NCI-H526 treated with DMSO at 0.1 percent for 48 hours (cell line): ENCODE results near the gene RFPL2.

Experiments
- DNase-seq: peaks from one replicate; lab custom pipeline; 2025; lab: John Stamatoyannopoulos, UW

The RFPL2 gene

DNA sequence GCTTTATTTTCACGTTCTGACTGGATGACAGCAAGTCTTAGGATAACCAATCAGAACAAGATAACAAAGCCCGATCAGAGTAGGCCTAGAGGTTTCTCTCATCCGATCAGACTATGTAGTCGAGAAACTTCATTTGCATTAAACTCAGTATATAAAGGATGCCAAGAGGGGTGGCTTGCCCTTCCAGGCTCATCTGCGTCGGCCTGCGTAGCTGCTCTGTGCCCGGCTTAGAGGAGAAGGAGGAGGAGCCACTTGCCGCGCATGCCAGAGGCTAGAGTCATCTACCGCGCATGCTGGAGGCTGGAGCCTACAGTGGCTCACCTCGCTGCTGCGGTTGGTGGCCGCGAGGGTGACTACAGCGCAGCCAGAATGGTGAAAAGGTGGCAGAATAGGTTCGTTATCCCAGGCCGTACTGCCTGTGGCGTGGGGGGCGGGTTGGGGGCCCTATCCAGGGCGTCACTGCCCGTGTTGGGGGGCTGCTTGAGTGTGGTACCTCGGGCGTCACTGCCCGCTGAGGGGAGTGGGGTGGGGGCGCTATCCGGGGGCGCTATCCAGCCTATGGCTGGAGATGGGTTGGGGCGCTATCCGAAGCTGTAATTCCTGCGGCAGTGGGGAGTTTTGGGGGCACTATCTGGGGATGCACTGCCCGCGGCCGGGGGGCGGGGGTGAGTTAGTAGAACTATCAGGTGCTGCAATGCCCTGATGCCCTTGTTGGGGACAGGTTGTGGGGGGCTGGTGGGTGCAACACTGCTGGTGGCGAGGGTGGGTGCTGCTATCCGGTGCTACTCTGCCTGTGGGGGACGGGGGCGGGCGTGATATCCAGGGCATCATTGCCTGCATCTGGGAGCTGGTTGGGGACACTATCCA lies at the start of gene RFPL2:
RFPL2 (minus strand) TSS at position 218 of the 867 bp plus-strand sequence. CDS start 2,622 bp downstream, outside the sequence.
- DNase-seq = peak; percentile 79

- DNase-seq = no peak
These were observed 44.4 kb upstream of the RFPL2 start for GRCh38 chr22:32249231-32249630.

- no peak for DNase-seq
These were observed 43.4 kb upstream of the RFPL2 start for GRCh38 chr22:32248276-32248675.

GRCh38 chr22:32246166-32246565 lies 41.3 kb upstream of the RFPL2 start:
- no peak for DNase-seq

GRCh38 chr22:32245042-32245441 lies 40.2 kb upstream of the RFPL2 start:
- DNase-seq = no peak

DNA sequence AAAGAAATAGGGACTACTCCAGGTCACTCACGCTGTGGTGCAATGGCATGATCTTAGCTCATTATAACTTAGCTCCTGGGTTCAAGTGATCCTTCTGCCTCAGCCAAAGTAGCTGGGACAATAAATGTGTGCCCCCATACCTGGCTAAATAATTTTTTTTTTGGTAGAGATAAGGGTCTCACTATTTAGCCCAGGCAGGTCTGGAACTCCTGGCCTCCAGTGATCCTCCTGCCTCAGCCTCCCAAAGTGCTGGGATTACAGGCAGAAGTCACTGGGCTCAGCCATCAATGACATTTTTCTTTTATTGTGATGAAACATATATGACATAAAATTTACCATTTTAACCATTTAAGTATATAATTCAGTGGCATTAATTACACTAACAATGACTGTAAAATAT lies 39.7 kb upstream of the RFPL2 start:
- DNase-seq = no peak

- no peak for DNase-seq
These were observed 35.6 kb upstream of the RFPL2 start for GRCh38 chr22:32240461-32240860.

- DNase-seq = peak; percentile 29
These were observed 33.0 kb upstream of the RFPL2 start for GRCh38 chr22:32237906-32238305.

GRCh38 chr22:32236970-32237369 lies 32.1 kb upstream of the RFPL2 start:
- no peak for DNase-seq

GRCh38 chr22:32233091-32233490 lies 28.2 kb upstream of the RFPL2 start:
- no peak for DNase-seq

DNA sequence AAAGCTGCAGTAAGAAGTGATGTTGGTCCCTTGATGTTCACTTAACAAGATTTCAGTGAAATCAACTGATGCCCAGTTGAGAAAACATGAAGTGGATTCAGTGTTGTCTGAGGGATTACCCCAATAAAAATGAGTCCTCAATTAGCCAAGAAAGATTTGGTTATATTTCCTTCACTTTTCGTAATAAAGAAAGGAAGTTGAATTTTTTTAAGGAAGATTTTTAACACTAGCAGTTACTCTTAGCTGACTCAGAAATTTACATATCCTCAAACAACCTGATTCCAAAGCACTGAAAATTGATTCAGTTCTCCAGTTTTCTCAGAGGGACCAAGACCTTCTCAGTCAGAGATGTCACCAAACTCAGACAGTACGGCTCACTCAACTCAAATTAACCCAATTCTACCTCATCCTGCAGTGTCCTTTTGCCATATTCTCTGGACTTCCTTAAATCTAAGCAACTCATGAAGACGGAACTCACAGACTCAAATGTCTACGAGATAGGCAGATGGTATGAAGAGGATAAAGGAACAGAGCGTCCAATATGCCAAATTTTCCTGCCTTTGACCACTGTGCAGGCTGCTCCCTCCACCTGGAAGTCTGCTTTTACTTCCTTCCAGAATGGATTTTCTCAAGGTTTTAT lies 27.4 kb upstream of the RFPL2 start:
- DNase-seq = no peak

GRCh38 chr22:32226326-32227104 lies 21.6 kb upstream of the RFPL2 start:
- no peak for DNase-seq

DNA sequence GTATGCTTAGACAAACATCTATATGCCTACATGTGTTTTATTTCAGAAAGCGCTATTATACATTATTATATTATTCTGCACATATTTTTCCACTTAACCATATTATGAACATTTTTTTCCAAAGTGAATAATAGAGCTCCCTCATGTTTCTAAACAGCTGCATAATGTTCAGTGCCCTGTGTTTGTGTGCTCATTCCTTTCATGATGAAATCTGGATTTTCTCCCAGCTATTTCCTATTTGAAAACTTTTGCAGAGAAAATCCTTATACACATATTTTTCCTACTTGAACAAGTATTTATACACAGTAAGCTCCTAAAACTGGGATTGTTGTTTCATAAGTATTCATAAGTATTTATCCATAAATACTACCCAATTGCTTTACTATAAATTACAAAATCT lies 18.1 kb upstream of the RFPL2 start:
- DNase-seq = no peak

GRCh38 chr22:32219026-32219425 lies 14.2 kb upstream of the RFPL2 start:
- no peak for DNase-seq

DNA sequence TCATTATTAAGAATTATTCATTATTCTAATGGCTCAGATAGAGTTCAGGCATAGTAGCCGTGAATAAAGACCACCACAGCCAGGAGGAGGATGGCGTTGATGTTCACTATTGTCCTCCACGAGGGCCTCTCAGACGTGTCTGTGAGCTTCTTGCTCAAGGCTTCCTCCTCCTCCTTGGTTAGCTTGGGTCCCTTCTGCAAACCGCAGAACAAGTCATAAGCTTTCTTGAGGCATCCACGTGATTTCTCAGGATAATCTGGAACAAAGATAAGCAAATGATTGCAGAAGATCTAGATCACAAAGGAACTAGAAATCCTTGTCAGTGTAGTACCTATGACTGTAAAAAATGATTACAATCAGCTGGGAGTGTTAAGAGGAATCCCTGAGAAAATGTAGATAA lies 13.6 kb upstream of the RFPL2 start:
- DNase-seq = no peak

GRCh38 chr22:32217465-32217864 lies 12.6 kb upstream of the RFPL2 start:
- no peak for DNase-seq

- DNase-seq = no peak
These were observed 12.0 kb upstream of the RFPL2 start for GRCh38 chr22:32216911-32217310.

GRCh38 chr22:32211011-32211410 lies 6.1 kb upstream of the RFPL2 start:
- DNase-seq = no peak

GRCh38 chr22:32208681-32209080 lies 3.8 kb upstream of the RFPL2 start:
- DNase-seq = no peak

DNA sequence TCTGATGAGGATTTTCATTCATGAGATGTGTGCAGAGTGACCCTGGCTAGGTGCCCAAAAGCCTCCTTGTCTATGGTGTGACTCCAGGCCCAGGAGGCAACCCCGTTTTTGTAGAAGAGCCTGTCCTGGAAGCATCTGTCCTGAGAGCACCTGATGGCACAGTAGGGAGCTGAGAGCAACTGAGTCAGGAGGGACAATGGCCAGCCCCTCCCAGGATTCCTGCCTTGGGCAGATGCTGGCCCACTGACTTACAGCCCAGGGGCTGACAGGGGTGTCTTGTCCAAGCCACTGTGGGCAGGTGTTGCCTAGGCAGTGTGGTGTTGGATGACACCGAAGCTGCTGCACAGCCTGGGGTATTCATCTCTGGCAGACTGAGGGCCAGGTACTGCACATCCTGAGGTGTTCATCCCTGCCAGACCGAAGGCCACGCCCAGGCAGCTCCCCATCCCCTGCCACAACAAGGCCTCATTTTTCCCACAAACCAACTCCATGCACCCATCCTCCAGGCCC lies 3.2 kb upstream of the RFPL2 start:
- DNase-seq = no peak

DNA sequence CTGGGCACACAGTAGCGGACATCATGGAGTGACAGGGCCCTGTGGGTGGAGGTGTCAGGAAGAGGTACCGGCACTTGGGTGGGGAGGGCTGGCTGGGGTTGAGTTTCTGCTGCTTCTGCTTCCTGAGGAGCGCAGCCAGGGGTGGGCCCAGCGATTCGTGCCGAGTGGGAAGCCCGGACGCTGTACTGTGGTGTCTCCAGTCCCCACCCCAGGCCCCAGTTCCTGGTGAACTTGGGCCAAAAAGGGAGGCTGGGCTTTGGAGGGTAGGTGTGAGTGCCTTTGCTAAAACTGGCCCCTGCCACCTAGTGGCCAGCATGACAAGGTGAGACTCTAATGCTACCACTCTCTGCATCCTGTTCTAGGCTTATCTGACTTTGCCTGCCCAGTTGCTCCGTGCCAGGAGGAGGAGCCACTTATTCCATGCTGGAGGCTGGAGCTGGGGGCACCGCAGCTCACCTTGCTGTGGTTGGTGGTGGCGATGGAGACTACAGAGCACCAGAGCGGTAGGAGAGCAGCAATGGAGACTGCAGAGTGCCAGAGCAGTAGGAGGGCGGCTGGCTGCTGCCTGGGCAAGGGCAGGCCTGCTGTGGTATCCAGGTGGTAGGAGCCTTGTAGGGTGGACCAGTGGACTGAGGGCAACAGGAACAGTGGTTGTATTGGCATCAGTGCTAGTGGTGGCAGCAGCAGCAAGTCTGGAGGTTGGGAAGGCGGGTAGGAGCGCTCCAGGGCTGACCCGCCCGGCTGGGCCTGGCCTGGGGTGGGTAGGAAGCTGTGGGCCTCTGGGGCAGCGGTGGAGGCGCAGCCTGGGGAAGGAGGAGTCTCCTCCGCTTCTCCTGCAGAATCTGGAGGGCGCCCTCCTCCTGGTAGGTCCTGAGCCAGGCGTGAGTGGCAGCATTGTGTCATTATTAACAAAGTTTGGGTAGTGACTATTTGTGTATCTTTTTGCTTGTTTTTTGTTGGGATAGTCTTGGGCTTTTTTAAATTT lies 2.2 kb upstream of the RFPL2 start:
- DNase-seq = peak; percentile 16
